OCI-LY7 (cell line): ENCODE data around the gene ZXDC. TPM values are rescaled to one million over a fixed set of nuclear protein-coding genes. Genes with fewer than 3 reads are reported as not detected.

Source experiments
- BruUV-seq: library from RNA; stranded (reverse); fragments of 400-500 nt; replicated peaks from 2 replicates; lab custom pipeline; 2021; lab: Mats Ljungman, UMichigan
- CTCF ChIA-PET: fragments of 300-600 bp; sonication (Branson Sonifier 250); formaldehyde crosslinking; loops from one replicate; lab custom pipeline; 2022; ENCODE audit warnings: antibody characterized with exemption; ENCODE audit not compliant: unreplicated experiment; lab: Charles Lee
- POLR2A ChIA-PET: fragments of 300-600 bp; sonication (Branson Sonifier 250); formaldehyde crosslinking; loops from one replicate; lab custom pipeline; 2022; ENCODE audit warnings: antibody characterized with exemption; lab: Charles Lee
- DNase-seq: peaks from one replicate; pipeline ENCODE4 v3.0.0-alpha.2; 2015; ENCODE audit warnings: low spot score
- H2AFZ ChIP-seq: fragments of 200-600 bp; sonication (generic), shearing (Covaris generic); 2 replicates; pipeline ENCODE4 v1.6.1; 2014; ENCODE audit warnings: mild to moderate bottlenecking, antibody characterized with exemption, low read length, moderate library complexity
- H3K27ac ChIP-seq: fragments of 200-600 bp; sonication (generic); 2 replicates; pipeline ENCODE4 v1.5.1; 2014; ENCODE audit warnings: mixed run types, low read depth, mild to moderate bottlenecking, moderate library complexity, low read length, inconsistent platforms; ENCODE audit not compliant: poor library complexity, severe bottlenecking
- H3K36me3 ChIP-seq: fragments of 200-600 bp; sonication (generic); 2 replicates; pipeline ENCODE4 v1.6.1; 2014; ENCODE audit warnings: mild to moderate bottlenecking, antibody characterized with exemption, low read length, moderate library complexity, mixed read lengths; ENCODE audit not compliant: insufficient read depth
- H3K4me1 ChIP-seq: fragments of 200-600 bp; sonication (generic); 2 replicates; pipeline ENCODE4 v1.5.1; 2014; ENCODE audit warnings: mild to moderate bottlenecking, low read length; ENCODE audit not compliant: insufficient read depth, poor library complexity, severe bottlenecking
- H3K4me2 ChIP-seq: fragments of 200-600 bp; sonication (generic); 2 replicates; pipeline ENCODE4 v1.6.1; 2014; ENCODE audit warnings: mild to moderate bottlenecking, low read length
- H3K4me3 ChIP-seq: fragments of 200-600 bp; sonication (generic); 2 replicates; pipeline ENCODE4 v1.5.1; 2014; ENCODE audit warnings: mild to moderate bottlenecking, low read depth, low read length; ENCODE audit not compliant: poor library complexity, severe bottlenecking
- H3K79me2 ChIP-seq: fragments of 200-600 bp; sonication (generic); 2 replicates; pipeline ENCODE4 v1.6.1; 2016; ENCODE audit warnings: low read depth, mild to moderate bottlenecking, low read length, moderate library complexity, mixed read lengths; ENCODE audit not compliant: insufficient read depth
- H3K9me2 ChIP-seq: fragments of 200-600 bp; sonication (generic); 2 replicates; pipeline ENCODE4 v1.6.1; 2016; ENCODE audit warnings: mild to moderate bottlenecking, low read length, mixed read lengths; ENCODE audit not compliant: insufficient read depth
- H3K9me3 ChIP-seq: fragments of 200-600 bp; sonication (generic); 2 replicates; pipeline ENCODE4 v1.6.1; 2014; ENCODE audit warnings: mild to moderate bottlenecking, mixed run types, low read length, mixed read lengths
- H4K20me1 ChIP-seq: fragments of 200-600 bp; sonication (generic); 2 replicates; pipeline ENCODE4 v1.6.1; 2014; ENCODE audit warnings: mild to moderate bottlenecking, antibody characterized with exemption, low read length, moderate library complexity, mixed read lengths; ENCODE audit not compliant: insufficient read depth
- CTCF ChIP-seq: fragments of 200-600 bp; sonication (generic); conservative IDR thresholded peaks from 2 replicates; pipeline ENCODE4 v1.5.1; 2014; ENCODE audit warnings: mild to moderate bottlenecking, antibody characterized with exemption, low read length, moderate library complexity, mixed read lengths
- EZH2phosphoT487 ChIP-seq: fragments of 200-600 bp; sonication (generic); IDR thresholded peaks from 2 replicates; pipeline ENCODE4 v1.6.1; 2018; ENCODE audit warnings: low read depth, borderline replicate concordance, mild to moderate bottlenecking, mixed run types, antibody characterized with exemption, low read length, moderate library complexity, mixed read lengths
- intact Hi-C: fragments of 100-400 bp; cut with micrococcal nuclease; formaldehyde crosslinking; loops from one replicate; pipeline ENCODE4 v1.10.0; 2022; ENCODE audit not compliant: unreplicated experiment
- total RNA-seq, 2 experiments: library from RNA; depleted of rRNA in 1 of 2; stranded (reverse); fragments of >200 nt in 1 of 2; shearing (Covaris generic) in 1 of 2; gene quantifications; 2 replicates each; pipeline ENCODE4 v1.2.3, GENCODE V29; 2014 to 2022

ZXDC gene
- total RNA-seq, 2 experiments from 2014 or later, result 32.2 to 34.9 TPM

- no peaks in the 10 kb centered on the region for H3K79me2 ChIP-seq
- no peaks in the 10 kb centered on the region for H3K36me3 ChIP-seq
- H3K4me2 ChIP-seq, result no peak overlapping the region
- H4K20me1 ChIP-seq, result no peaks in the 10 kb centered on the region
- intact Hi-C loops, result no loop called here
- no peaks in the 10 kb centered on the region for H3K9me3 ChIP-seq
- POLR2A ChIA-PET, result no interaction called here
- no peak overlapping the region for H3K27ac ChIP-seq
- DNase-seq, result no peak
- no peak for TF ChIP-seq CTCF
- TF ChIP-seq EZH2phosphoT487, result no peak
- CTCF ChIA-PET, result no interaction called here
- H3K4me3 ChIP-seq, result no peak overlapping the region
- no peak overlapping the region for H2AFZ ChIP-seq
- no TSS peak for BruUV-seq
- peaks cover 10% of the 10 kb centered on the region for H3K4me1 ChIP-seq
- H3K9me2 ChIP-seq, result no peaks in the 10 kb centered on the region
Observed at GRCh38 chr3:126482503-126483255, 7.0 kb upstream of the ZXDC start.

DNA sequence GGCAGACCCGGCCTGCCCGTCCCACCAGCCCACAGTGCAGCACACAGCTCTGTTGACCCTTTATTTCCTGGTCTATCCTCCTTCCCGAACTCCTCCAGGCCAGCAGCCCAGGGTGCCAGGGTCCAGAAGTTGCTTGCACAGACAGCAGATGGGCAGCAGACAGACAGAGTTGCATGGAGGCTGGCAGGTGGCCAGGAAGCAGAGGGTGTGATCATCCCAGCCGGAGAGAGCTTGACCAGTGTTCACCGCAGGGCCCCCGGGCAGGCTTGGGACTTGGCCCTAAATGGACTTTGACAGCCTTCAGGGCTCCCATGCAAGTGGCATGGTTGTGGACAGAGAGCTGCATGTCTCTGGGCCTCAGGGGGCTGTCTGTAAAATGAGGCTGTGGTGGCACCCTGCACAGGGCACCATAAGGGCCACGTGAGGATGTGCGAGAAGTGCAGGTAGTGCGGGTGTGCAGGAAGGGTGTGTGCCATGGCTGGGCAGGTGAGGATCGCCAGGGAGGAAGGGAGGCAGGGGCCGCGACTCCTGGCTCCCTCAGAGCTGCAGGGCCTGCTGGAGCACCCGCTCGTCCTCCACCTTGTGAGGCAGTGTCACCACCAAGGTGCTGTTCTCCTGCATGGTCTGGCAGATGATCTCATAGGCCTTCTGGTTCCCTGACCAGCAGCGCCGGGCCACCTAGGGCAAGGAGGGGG is 6.3 kb upstream of the ZXDC start:
- H3K4me1 ChIP-seq, result peaks cover 5% of the 10 kb centered on the region
- H3K9me2 ChIP-seq, result no peaks in the 10 kb centered on the region
- ChIA-PET CTCF (no interaction called here), POLR2A (no interaction called here)
- no peaks in the 10 kb centered on the region for H3K79me2 ChIP-seq
- no peaks in the 10 kb centered on the region for H4K20me1 ChIP-seq
- no peak overlapping the region for H2AFZ ChIP-seq
- H3K4me3 ChIP-seq, result no peak overlapping the region
- H3K36me3 ChIP-seq, result no peaks in the 10 kb centered on the region
- H3K4me2 ChIP-seq, result no peak overlapping the region
- BruUV-seq, result no TSS peak
- intact Hi-C loops, result no loop called here
- H3K27ac ChIP-seq, result no peak overlapping the region
- TF ChIP-seq EZH2phosphoT487 (no peak), CTCF (no peak)
- DNase-seq, result no peak
- H3K9me3 ChIP-seq, result no peaks in the 10 kb centered on the region

DNA sequence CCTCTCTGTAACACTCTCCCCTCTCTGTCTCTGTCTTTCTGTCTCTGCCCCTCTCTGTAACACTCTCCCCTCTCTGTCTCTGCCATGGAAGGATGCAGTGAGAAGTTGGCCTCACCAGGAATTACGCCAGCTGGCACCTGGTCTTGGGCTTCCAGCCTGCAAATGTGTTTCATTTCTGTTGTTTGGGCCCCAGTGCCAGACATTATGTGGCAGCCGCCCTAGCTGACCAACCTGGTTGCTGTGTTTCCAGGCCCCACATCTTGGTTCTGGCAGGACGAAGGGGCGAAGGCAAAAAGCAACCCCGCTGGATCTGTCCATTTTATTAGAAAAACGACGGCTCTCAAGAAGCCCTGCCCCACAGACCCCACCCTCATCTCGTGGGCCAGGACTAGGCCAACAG is 5.2 kb upstream of the ZXDC start:
- no peak for DNase-seq
- H3K4me3 ChIP-seq, result no peak overlapping the region
- H3K4me2 ChIP-seq, result no peak overlapping the region
- ChIA-PET POLR2A (no interaction called here), CTCF (no interaction called here)
- TF ChIP-seq EZH2phosphoT487 (no peak), CTCF (no peak)
- peaks cover 6% of the 10 kb centered on the region for H3K4me1 ChIP-seq
- no peaks in the 10 kb centered on the region for H3K79me2 ChIP-seq
- no TSS peak for BruUV-seq
- no peaks in the 10 kb centered on the region for H3K9me3 ChIP-seq
- H3K27ac ChIP-seq, result no peak overlapping the region
- no peak overlapping the region for H2AFZ ChIP-seq
- intact Hi-C loops, result no loop called here
- no peaks in the 10 kb centered on the region for H4K20me1 ChIP-seq
- H3K36me3 ChIP-seq, result no peaks in the 10 kb centered on the region
- no peaks in the 10 kb centered on the region for H3K9me2 ChIP-seq
